ENCODE data around the gene SLC24A4. TPM values are rescaled to one million over a fixed set of nuclear protein-coding genes. Genes with fewer than 3 reads are reported as not detected.

Gene SLC24A4
- total and polyA plus RNA-seq, 10 donors: 0.29 to 8.9 (median 4.2) TPM

- H3K4me1 ChIP-seq: peaks cover 0 to 42% (median 10%) of the 10 kb centered on the region in 6 donors
- TF ChIP-seq POLR2A (IDR thresholded peaks at IDR 0.05) (no peak), POLR2AphosphoS5 (IDR thresholded peaks at IDR 0.05) (peak in 2 of 3 donors; percentile 11 to 74)
- peak; percentile 82 for DNase-seq
- H3K27ac ChIP-seq: peak overlapping the region in 7 of 8 donors; percentile 59 to 89 (median 80)
- H3K4me3 ChIP-seq: peak overlapping the region in 1 of 8 donors; percentile 44
- WGBS, 5 donors: 33 to 72% (median 45%) methylated on average over 9 of the region's 9 CpGs
- H3K9me3 ChIP-seq: peaks cover 0 to 5% (median 0%) of the 10 kb centered on the region in 8 donors
- H3K27me3 ChIP-seq (replicated peaks in 1 of 7): peaks cover 0 to 3% (median 0%) of the 10 kb centered on the region in 7 donors
- intact Hi-C loops (cut with DNase I; ENCODE audit: low total_unique reads): no loop called here
- H3K36me3 ChIP-seq: no peaks in the 10 kb centered on the region
Observed at GRCh38 chr14:92386637-92387036, 63.7 kb downstream of the SLC24A4 start.

GRCh38 chr14:92387578-92387977, 64.6 kb downstream of the SLC24A4 start:
- TF ChIP-seq CTCF (IDR thresholded peaks at IDR 0.05 in 8 of 11, conservative IDR thresholded peaks at IDR 0.05 in 3 of 11) (no peak), POLR2AphosphoS5 (IDR thresholded peaks at IDR 0.05) (no peak), POLR2A (IDR thresholded peaks at IDR 0.05) (no peak)
- Histone ChIP-seq H3K27me3 (replicated peaks in 1 of 7) (peaks cover 0 to 3% (median 0%) of the 10 kb centered on the region in 7 donors), H3K27ac (peak overlapping the region in 5 of 8 donors; percentile 65 to 89 (median 84)), H3K9me3 (peaks cover 0 to 5% (median 0%) of the 10 kb centered on the region in 8 donors), H3K4me3 (peak overlapping the region in 1 of 8 donors; percentile 44), H3K4me1 (peaks cover 0 to 51% (median 10%) of the 10 kb centered on the region in 6 donors), H3K36me3 (no peaks in the 10 kb centered on the region)
- DNase-seq: no peak
- intact Hi-C loops (cut with DNase I; ENCODE audit: low total_unique reads): no loop called here
- WGBS, 5 donors: 83 to 97% (median 95%) methylated on average over 1 of the region's 1 CpG

- H3K4me3 ChIP-seq: no peak overlapping the region
- H3K27ac ChIP-seq: peak overlapping the region in 1 of 8 donors; percentile 89
- WGBS, 5 donors: 69 to 82% (median 70%) methylated on average over 11 to 12 of the region's 12 CpGs
- peaks cover 0 to 52% (median 10%) of the 10 kb centered on the region in 6 donors for H3K4me1 ChIP-seq
- H3K36me3 ChIP-seq: no peaks in the 10 kb centered on the region
- TF ChIP-seq POLR2A (IDR thresholded peaks at IDR 0.05) (no peak), CTCF (IDR thresholded peaks at IDR 0.05 in 8 of 11, conservative IDR thresholded peaks at IDR 0.05 in 3 of 11) (no peak), POLR2AphosphoS5 (IDR thresholded peaks at IDR 0.05) (no peak)
- peaks cover 0 to 3% (median 0%) of the 10 kb centered on the region in 7 donors for H3K27me3 ChIP-seq (replicated peaks in 1 of 7)
- peaks cover 0 to 5% (median 0%) of the 10 kb centered on the region in 8 donors for H3K9me3 ChIP-seq
- DNase-seq: no peak
- intact Hi-C loops (cut with DNase I; ENCODE audit: low total_unique reads): no loop called here
Observed at GRCh38 chr14:92389598-92390158, 66.7 kb downstream of the SLC24A4 start.

GRCh38 chr14:92391726-92392125, 68.8 kb downstream of the SLC24A4 start:
- H3K27me3 ChIP-seq (replicated peaks in 1 of 7): peaks cover 0 to 1% (median 0%) of the 10 kb centered on the region in 7 donors
- peak overlapping the region in 6 of 8 donors; percentile 33 to 89 (median 66) for H3K27ac ChIP-seq
- H3K4me1 ChIP-seq: peaks cover 0 to 41% (median 6%) of the 10 kb centered on the region in 6 donors
- intact Hi-C loops (cut with DNase I; ENCODE audit: low total_unique reads): no loop called here
- peak overlapping the region in 1 of 8 donors; percentile 34 for H3K4me3 ChIP-seq
- no peaks in the 10 kb centered on the region for H3K36me3 ChIP-seq
- DNase-seq: no peak
- TF ChIP-seq POLR2A (IDR thresholded peaks at IDR 0.05) (no peak), POLR2AphosphoS5 (IDR thresholded peaks at IDR 0.05) (peak in 1 of 3 donors; percentile 40)
- peaks cover 0 to 5% (median 0%) of the 10 kb centered on the region in 8 donors for H3K9me3 ChIP-seq
- WGBS, 5 donors: 48 to 63% (median 56%) methylated on average over 9 to 10 of the region's 10 CpGs

GRCh38 chr14:92392711-92393110, 69.7 kb downstream of the SLC24A4 start:
- H3K9me3 ChIP-seq: peaks cover 0 to 5% (median 0%) of the 10 kb centered on the region in 8 donors
- peak overlapping the region in 5 of 8 donors; percentile 9 to 89 (median 70) for H3K27ac ChIP-seq
- H3K4me1 ChIP-seq: peaks cover 0 to 44% (median 6%) of the 10 kb centered on the region in 6 donors
- DNase-seq: no peak
- 71 to 81% (median 78%) methylated on average over 8 to 9 of the region's 9 CpGs for WGBS, 5 donors
- peak overlapping the region in 1 of 8 donors; percentile 34 for H3K4me3 ChIP-seq
- H3K27me3 ChIP-seq (replicated peaks in 1 of 7): no peaks in the 10 kb centered on the region
- TF ChIP-seq POLR2AphosphoS5 (IDR thresholded peaks at IDR 0.05) (no peak), CTCF (IDR thresholded peaks at IDR 0.05 in 8 of 11, conservative IDR thresholded peaks at IDR 0.05 in 3 of 11) (no peak), POLR2A (IDR thresholded peaks at IDR 0.05) (no peak)
- no peaks in the 10 kb centered on the region for H3K36me3 ChIP-seq
- intact Hi-C loops (cut with DNase I; ENCODE audit: low total_unique reads): no loop called here

Data from spleen (tissue), 11 donors.